HG03066 (cell line): ENCODE data around the gene NMD3.
A peak's percentile ranks its signal among the peaks of the same experiment; 100 is the strongest.
"Not testable (repeated sequence)": the region's sequence is repeated elsewhere in the genome, so short reads cannot be mapped to it uniquely, and the experiment has no call there.

ENCODE experiments used
- ATAC-seq: cut with Tn5 transposase; IDR thresholded peaks from one replicate; pipeline ENCODE4 v1.9.1; 2021; ENCODE audit warnings: low read depth; ENCODE audit not compliant: unreplicated experiment

Gene NMD3

GRCh38 chr3:161274691-161275298 is 53.7 kb downstream of the NMD3 start:
- ATAC-seq = peak; percentile 72

GRCh38 chr3:161275919-161276318 is 54.8 kb downstream of the NMD3 start:
- ATAC-seq = no peak

GRCh38 chr3:161282387-161282786 is 61.3 kb downstream of the NMD3 start:
- not testable (repeated sequence) for ATAC-seq

- no peak for ATAC-seq
Measured at GRCh38 chr3:161284989-161285388, 63.9 kb downstream of the NMD3 start.

- ATAC-seq = no peak
Measured at GRCh38 chr3:161289174-161289573, 68.1 kb downstream of the NMD3 start.

- ATAC-seq = no peak
Measured at GRCh38 chr3:161291191-161291901, 70.2 kb downstream of the NMD3 start.

GRCh38 chr3:161293381-161293780 is 72.3 kb downstream of the NMD3 start:
- no peak for ATAC-seq

- ATAC-seq = no peak
Measured at GRCh38 chr3:161295325-161295724, 74.2 kb downstream of the NMD3 start.

- no peak for ATAC-seq
Measured at GRCh38 chr3:161296814-161297213, 75.7 kb downstream of the NMD3 start.
